Measurements from ENCODE around the gene CEBPA.

CEBPA gene

DNA sequence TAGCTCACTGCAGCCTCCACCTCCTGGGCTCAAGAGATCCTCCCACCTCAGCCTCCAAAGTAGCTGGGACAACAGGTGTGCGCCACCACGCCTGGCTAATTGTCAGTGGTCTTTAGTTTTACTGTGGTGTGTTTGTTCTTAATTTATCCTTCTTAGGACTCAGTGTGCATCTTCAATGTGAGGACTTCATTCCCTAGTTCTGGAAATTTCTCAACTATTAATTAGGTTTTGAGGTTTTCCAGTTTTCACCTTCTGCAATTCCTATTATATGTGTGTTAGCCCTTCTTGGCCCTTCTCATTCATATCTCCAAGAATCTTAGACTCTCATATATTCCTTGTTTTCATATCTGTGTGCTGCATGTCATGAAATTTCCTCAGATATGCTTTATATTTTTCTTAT lies 44.5 kb downstream of the CEBPA start:
- Histone ChIP-seq H3K4me1 (ENCODE audit: insufficient read depth, low read length) (no peaks in the 10 kb centered on the region), H3K79me2 (ENCODE audit: insufficient read depth, low read length) (no peaks in the 10 kb centered on the region), H3K9me3 (ENCODE audit: insufficient read depth, low read length, severe bottlenecking) (no peaks in the 10 kb centered on the region), H3K9ac (ENCODE audit: low read depth, low read length) (no peak overlapping the region), H3K4me2 (ENCODE audit: insufficient read depth, low read length) (no peak overlapping the region), H3K4me3 (ENCODE audit: low read depth in 1 of 2, low read length in 2 of 2) (no peak overlapping the region), H3K27me3 (ENCODE audit: insufficient read depth, low read length, poor library complexity) (peaks cover 15% of the 10 kb centered on the region), H4K20me1 (ENCODE audit: insufficient read depth, low read length) (no peaks in the 10 kb centered on the region), H3K36me3 (ENCODE audit: insufficient read depth, low read length) (no peaks in the 10 kb centered on the region), H2AFZ (ENCODE audit: low read depth, low read length) (no peak overlapping the region), H3K27ac (ENCODE audit: low read length) (no peak overlapping the region)
- ATAC-seq (ENCODE audit: insufficient read depth, low read depth) (no peak), DNase-seq (no peak)
- TF ChIP-seq, protein P1, sequence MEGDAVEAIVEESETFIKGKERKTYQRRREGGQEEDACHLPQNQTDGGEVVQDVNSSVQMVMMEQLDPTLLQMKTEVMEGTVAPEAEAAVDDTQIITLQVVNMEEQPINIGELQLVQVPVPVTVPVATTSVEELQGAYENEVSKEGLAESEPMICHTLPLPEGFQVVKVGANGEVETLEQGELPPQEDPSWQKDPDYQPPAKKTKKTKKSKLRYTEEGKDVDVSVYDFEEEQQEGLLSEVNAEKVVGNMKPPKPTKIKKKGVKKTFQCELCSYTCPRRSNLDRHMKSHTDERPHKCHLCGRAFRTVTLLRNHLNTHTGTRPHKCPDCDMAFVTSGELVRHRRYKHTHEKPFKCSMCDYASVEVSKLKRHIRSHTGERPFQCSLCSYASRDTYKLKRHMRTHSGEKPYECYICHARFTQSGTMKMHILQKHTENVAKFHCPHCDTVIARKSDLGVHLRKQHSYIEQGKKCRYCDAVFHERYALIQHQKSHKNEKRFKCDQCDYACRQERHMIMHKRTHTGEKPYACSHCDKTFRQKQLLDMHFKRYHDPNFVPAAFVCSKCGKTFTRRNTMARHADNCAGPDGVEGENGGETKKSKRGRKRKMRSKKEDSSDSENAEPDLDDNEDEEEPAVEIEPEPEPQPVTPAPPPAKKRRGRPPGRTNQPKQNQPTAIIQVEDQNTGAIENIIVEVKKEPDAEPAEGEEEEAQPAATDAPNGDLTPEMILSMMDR (IDR thresholded peaks at IDR 0.05; ENCODE audit: borderline replicate concordance, extremely low read depth, low read length, poor library complexity, severe bottlenecking) = no peak
- TF ChIP-seq EZH2 (IDR thresholded peaks at IDR 0.05; ENCODE audit: borderline replicate concordance, low read depth, low read length, severe bottlenecking) = no peak

DNA sequence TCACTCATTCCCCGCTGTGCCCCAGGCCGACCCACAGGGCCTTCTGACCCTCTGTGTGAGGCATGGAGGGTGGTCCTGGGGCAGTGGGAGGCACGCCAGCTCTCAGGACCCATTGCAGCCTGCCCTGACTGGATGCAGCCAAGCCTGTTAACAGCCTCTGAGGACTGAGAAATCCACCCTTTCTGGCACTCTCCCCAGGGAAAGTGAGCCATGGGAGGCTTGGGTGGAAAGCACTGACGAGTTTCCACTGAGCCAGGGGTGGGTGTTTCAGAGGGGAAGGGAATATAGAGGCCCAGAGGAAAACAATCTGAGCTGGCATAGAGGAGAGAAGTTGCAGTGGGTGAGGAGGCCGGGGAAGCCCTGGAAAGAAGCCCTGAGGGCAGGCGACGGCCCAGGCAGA lies 46.1 kb downstream of the CEBPA start:
- Histone ChIP-seq H3K27me3 (ENCODE audit: insufficient read depth, low read length, poor library complexity) (peaks cover 11% of the 10 kb centered on the region), H3K9me3 (ENCODE audit: insufficient read depth, low read length, severe bottlenecking) (no peaks in the 10 kb centered on the region), H3K4me2 (ENCODE audit: insufficient read depth, low read length) (no peak overlapping the region), H4K20me1 (ENCODE audit: insufficient read depth, low read length) (no peaks in the 10 kb centered on the region), H3K4me1 (ENCODE audit: insufficient read depth, low read length) (no peaks in the 10 kb centered on the region), H3K79me2 (ENCODE audit: insufficient read depth, low read length) (no peaks in the 10 kb centered on the region), H3K27ac (ENCODE audit: low read length) (no peak overlapping the region), H3K36me3 (ENCODE audit: insufficient read depth, low read length) (no peaks in the 10 kb centered on the region), H3K4me3 (ENCODE audit: low read depth in 1 of 2, low read length in 2 of 2) (no peak overlapping the region), H3K9ac (ENCODE audit: low read depth, low read length) (no peak overlapping the region), H2AFZ (ENCODE audit: low read depth, low read length) (no peak overlapping the region)
- ATAC-seq (ENCODE audit: insufficient read depth, low read depth) (no peak), DNase-seq (no peak)
- TF ChIP-seq, protein P1 (IDR thresholded peaks at IDR 0.05; ENCODE audit: borderline replicate concordance, extremely low read depth, low read length, poor library complexity, severe bottlenecking) = no peak
- no peak for TF ChIP-seq EZH2 (IDR thresholded peaks at IDR 0.05; ENCODE audit: borderline replicate concordance, low read depth, low read length, severe bottlenecking)

- H3K4me2 ChIP-seq (ENCODE audit: insufficient read depth, low read length) = no peak overlapping the region
- H3K27me3 ChIP-seq (ENCODE audit: insufficient read depth, low read length, poor library complexity) = peaks cover 7% of the 10 kb centered on the region
- no peaks in the 10 kb centered on the region for H3K79me2 ChIP-seq (ENCODE audit: insufficient read depth, low read length)
- H3K4me1 ChIP-seq (ENCODE audit: insufficient read depth, low read length) = no peaks in the 10 kb centered on the region
- H3K9me3 ChIP-seq (ENCODE audit: insufficient read depth, low read length, severe bottlenecking) = no peaks in the 10 kb centered on the region
- no peak for TF ChIP-seq EZH2 (IDR thresholded peaks at IDR 0.05; ENCODE audit: borderline replicate concordance, low read depth, low read length, severe bottlenecking)
- TF ChIP-seq, protein P1 (IDR thresholded peaks at IDR 0.05; ENCODE audit: borderline replicate concordance, extremely low read depth, low read length, poor library complexity, severe bottlenecking) = no peak
- no peak overlapping the region for H3K9ac ChIP-seq (ENCODE audit: low read depth, low read length)
- H3K36me3 ChIP-seq (ENCODE audit: insufficient read depth, low read length) = no peaks in the 10 kb centered on the region
- DNase-seq (no peak), ATAC-seq (ENCODE audit: insufficient read depth, low read depth) (no peak)
- H3K4me3 ChIP-seq (ENCODE audit: low read depth in 1 of 2, low read length in 2 of 2) = no peak overlapping the region
- H3K27ac ChIP-seq (ENCODE audit: low read length) = no peak overlapping the region
- H4K20me1 ChIP-seq (ENCODE audit: insufficient read depth, low read length) = no peaks in the 10 kb centered on the region
- H2AFZ ChIP-seq (ENCODE audit: low read depth, low read length) = no peak overlapping the region
These were observed 46.6 kb downstream of the CEBPA start for GRCh38 chr19:33255781-33256180.
